GM18867 (cell line): ENCODE measurements around the gene LMCD1.

Source experiments
- ATAC-seq: cut with Tn5 transposase; IDR thresholded peaks from one replicate; pipeline ENCODE4 v1.9.1; 2021; ENCODE audit warnings: mild to moderate bottlenecking, moderate library complexity; ENCODE audit not compliant: unreplicated experiment

LMCD1 gene

DNA sequence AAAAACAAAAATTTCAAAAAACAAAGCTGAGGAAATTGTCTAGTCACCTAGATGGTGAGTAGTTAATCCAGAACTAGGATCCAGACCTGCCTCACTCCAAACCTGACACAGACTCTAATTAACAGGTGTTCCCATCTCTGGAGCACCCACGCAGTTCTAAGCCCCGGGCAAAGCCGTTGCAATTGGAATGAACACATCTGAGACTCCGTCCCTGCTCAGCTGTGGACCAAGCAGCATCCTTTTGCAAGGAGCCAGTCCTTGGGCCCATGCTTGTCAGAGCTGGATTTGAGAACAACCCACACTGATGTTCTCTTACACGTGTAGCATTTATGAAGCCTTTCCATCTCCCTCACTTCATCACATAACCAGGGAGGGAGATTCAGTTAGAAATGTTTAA is 54.8 kb downstream of the LMCD1 start:
- ATAC-seq: no peak

DNA sequence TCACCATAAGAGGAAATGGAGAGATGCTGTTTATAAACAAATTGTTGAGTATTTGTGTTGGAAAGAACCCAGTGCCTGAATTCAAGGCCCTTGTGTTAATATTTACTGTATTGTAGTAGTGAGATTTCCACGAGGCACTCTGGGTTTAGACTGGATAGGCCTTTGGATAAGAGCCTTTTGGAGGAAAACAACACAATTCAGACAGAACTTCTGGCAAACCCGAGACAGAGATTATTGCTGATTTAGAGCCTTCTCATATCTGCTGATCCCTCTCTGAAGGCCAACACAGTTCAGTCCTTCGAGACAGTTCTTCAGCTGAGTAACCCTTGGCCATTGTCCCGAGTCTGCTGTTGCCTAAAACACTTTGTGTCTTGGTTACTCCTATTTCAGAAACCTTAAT is 55.7 kb downstream of the LMCD1 start:
- ATAC-seq: no peak

DNA sequence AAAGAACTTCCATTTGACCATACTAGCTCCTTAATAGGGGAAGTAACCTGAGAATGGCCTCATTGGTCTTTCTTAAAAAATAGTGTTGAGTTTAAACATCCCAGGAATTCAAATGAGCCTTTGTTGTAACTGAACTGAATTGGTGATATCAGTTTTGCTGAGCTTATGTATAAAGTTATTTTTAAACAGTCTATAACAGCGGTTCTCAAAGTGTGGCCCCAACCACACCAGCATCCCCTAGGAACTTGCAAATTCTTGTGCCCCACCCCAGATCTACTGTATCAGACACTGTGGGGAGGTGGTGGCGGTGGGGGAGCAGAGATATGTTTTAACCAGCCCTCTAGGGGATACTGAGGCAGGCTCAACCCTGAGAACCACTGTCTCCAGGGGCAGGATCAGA is 57.0 kb downstream of the LMCD1 start:
- no peak for ATAC-seq

DNA sequence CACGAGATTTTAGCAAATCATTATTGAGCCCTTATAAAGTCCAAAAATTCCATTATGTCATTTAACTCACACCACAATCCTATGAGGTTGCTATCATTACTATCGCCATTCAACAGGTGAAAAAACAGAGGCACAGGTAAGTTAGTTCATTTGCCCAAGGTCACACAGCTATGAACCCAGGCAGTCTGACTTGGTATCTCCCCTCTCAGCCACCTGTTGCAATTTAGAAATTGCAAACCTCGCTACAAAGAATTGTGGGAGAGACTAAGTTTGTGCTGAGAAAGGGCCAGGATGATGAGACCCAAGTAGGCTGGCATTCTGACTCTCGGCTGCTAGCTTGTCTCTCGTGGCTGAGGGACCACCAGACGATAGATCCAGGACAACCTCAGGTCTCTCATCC is 57.7 kb downstream of the LMCD1 start:
- ATAC-seq: no peak

DNA sequence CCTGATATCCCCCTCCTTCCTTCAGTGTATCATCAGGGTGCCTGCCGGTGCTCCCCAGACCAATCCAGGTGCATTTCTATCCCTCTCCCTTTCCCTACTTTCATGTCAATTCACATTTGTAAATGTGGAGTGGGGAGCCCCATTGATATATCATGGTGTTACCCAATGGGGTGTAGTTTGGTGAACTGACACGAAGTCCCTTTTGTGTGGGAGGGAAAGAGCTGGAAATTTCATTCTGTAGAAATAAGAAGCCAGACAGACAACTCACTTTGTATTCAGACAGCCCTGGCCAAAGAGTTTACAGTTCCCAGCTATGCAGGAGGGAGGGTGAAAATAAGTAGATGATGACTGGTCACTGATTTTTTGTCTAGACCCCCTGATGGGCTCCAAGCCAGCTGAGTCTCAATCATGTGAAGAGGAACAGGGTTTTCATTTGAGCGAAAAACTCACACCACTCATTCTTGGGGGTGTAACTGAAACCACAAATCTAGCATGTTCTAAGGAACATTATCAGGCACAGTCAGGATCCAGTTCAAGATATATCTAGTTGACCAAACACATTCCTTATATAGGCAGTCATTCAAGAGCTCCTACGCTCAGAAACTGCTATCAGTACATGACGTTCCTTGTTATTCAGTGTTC is 58.9 kb downstream of the LMCD1 start:
- no peak for ATAC-seq

- ATAC-seq: no peak
These were observed 59.7 kb downstream of the LMCD1 start for GRCh38 chr3:8561370-8561769.

GRCh38 chr3:8562081-8562595 is 60.5 kb downstream of the LMCD1 start:
- ATAC-seq: no peak

DNA sequence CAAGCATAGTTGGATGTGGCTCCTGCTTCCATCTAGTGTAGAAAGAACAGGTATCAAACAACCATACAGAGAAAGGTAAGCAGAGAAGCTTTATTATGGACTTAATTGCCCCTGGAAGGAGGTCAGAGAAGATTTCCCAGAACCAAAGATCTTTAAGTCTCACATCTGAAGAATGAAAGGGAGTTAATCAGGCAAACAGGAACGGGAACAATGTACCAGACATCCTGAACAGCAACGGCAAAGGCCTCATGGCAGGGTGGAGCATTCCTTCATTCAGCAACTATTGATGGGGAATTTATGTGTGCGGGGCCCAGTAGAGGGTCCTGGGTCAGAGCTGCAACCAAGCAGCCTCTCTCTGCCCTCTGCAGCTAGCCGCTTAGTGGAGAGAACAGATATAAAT is 61.5 kb downstream of the LMCD1 start:
- ATAC-seq: no peak

DNA sequence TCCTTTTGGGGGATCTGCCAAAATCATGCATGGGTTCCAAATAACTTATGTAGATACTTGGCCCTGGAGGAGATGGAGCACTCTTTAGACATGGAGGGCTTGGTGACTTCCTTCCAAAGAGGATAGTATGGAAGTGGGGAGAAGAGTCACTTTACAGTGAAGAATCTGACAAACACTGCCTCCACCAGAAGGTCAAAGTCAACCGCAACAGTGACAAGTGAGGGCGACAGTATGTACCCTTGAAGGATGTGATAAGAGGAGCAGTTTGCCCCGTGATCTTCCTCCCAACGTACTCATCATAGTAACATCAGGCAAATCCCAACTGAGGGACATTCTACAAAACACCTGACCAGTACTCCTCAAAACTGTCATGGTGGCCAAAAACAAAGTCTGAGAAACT is 62.0 kb downstream of the LMCD1 start:
- ATAC-seq: no peak

GRCh38 chr3:8565376-8565775 is 63.8 kb downstream of the LMCD1 start:
- no peak for ATAC-seq

- ATAC-seq: no peak
These were observed 66.4 kb downstream of the LMCD1 start for GRCh38 chr3:8567784-8568575.

GRCh38 chr3:8571256-8571655 is 69.6 kb downstream of the LMCD1 start:
- ATAC-seq: no peak

GRCh38 chr3:8573342-8573926 is 71.8 kb downstream of the LMCD1 start:
- no peak for ATAC-seq

- no peak for ATAC-seq
These were observed 72.5 kb downstream of the LMCD1 start for GRCh38 chr3:8574040-8574669.

DNA sequence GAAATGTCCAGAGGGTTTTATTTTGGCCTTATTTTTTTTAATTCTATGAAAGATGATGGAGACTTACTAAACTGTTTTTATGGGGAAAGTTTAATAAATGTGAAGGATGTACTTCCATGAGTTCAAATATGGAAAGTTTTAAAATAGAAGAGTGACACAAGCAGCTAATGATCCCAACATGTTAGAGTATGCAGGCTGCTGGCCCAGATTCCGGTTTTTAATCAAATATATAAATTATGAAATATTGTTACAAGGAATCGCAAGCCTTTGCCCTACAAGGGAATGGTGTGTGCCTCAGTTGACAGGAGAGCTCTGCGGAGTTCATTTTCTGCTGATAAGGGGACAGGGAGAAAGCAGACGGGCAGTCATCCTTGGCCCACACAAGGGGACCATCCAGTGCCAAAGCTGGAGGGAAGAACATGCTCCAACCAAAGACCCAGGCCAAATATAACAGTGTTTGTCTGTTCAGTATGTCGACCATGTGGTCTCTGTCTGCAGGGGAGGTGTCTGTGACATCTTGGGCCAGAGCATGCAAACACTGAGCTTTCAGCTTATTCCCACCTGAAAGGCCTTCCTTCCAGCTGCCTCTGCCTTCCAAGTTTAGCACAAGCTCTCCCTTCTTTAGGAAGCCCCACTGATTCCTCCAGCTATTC is 73.2 kb downstream of the LMCD1 start:
- no peak for ATAC-seq

- no peak for ATAC-seq
These were observed 73.9 kb downstream of the LMCD1 start for GRCh38 chr3:8575364-8576104.

- ATAC-seq: no peak
These were observed 74.8 kb downstream of the LMCD1 start for GRCh38 chr3:8576436-8576835.

DNA sequence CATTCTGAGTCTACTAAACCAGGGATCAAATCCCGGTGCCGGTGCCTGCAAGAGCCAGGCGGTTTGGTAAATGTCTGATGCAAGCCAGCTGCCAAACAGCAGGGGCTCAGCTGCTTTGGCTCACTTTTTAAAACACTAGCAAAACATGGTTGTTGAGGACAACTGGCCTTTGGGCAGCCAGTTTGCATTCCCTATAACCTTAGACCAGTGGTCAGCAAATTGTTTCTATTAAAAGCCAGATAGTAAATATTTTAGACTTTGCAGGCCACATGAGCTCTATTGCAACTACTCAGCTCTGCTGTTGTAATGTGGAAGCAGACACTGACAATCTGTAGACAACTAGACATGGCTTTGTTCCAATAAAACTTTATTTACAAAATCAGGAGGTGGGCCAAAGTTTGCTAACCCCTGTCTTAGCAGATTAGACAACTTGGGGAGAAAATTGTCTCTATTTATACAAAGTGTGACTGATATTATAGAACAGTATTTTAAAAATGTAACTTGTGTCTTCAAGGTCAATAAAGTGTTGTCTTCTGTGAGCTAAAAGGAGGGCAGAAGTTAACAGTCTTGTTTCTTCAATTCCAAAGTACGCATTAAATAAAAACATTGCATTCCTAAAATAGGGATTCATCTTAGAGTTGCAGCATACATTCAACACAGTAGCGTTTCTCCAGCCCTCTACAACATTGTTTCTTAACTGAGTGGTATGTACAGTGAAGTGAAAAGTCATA is 75.4 kb downstream of the LMCD1 start:
- no peak for ATAC-seq

GRCh38 chr3:8578282-8578681 is 76.7 kb downstream of the LMCD1 start:
- no peak for ATAC-seq

GRCh38 chr3:8579096-8579495 is 77.5 kb downstream of the LMCD1 start:
- peak; percentile 98 for ATAC-seq
